Measurements from ENCODE around the gene C1QTNF8.

C1QTNF8 gene

DNA sequence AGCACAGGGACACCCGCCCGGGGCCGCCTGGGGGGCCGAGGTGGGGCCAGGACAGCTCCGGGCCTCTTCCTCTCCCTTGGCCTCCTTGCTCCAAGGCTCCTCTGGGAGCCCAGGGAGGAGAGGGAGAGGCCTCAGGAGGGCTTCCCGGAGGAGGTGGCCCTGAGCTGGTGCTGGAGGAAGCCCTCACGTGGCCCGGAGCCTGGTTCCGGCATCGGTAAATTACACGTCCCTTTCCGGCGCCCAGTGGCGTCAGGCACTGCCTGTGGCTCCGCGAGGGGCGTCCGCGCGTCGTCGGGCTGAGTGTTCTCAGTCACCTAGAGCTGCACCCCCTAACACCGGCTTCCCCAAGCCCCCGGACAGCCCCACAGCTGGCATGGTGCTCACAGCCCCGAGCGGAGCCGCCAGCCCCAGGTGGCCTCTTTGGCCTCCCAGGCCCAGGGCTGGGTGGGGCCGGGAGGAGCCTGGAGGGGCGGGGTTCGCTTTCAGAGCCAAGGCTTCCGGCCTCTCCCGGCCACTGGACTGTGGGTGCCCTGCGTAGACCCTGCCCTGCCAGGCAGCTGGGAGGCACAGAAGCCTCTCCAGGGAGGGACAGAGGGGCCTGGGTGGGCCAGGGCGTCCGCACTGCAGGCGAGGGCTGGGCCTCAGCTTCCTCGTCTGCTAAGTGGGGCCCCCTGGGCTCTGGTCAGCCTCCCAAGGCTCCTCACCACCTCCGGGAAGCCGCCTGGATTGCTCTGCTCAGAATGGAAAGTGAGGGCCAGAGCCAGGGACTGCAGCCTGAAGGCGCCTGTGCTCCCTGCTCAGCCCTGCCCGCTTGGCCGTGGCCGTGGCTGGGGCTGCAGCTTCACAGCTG is 51.4 kb downstream of the C1QTNF8 start:
- no peak overlapping the region for H3K4me3 ChIP-seq (ENCODE audit: low read length)
- TF ChIP-seq, protein P1, sequence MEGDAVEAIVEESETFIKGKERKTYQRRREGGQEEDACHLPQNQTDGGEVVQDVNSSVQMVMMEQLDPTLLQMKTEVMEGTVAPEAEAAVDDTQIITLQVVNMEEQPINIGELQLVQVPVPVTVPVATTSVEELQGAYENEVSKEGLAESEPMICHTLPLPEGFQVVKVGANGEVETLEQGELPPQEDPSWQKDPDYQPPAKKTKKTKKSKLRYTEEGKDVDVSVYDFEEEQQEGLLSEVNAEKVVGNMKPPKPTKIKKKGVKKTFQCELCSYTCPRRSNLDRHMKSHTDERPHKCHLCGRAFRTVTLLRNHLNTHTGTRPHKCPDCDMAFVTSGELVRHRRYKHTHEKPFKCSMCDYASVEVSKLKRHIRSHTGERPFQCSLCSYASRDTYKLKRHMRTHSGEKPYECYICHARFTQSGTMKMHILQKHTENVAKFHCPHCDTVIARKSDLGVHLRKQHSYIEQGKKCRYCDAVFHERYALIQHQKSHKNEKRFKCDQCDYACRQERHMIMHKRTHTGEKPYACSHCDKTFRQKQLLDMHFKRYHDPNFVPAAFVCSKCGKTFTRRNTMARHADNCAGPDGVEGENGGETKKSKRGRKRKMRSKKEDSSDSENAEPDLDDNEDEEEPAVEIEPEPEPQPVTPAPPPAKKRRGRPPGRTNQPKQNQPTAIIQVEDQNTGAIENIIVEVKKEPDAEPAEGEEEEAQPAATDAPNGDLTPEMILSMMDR (conservative IDR thresholded peaks at IDR 0.05; ENCODE audit: low read length): no peak
- no peak for DNase-seq (ENCODE audit: low read depth)

DNA sequence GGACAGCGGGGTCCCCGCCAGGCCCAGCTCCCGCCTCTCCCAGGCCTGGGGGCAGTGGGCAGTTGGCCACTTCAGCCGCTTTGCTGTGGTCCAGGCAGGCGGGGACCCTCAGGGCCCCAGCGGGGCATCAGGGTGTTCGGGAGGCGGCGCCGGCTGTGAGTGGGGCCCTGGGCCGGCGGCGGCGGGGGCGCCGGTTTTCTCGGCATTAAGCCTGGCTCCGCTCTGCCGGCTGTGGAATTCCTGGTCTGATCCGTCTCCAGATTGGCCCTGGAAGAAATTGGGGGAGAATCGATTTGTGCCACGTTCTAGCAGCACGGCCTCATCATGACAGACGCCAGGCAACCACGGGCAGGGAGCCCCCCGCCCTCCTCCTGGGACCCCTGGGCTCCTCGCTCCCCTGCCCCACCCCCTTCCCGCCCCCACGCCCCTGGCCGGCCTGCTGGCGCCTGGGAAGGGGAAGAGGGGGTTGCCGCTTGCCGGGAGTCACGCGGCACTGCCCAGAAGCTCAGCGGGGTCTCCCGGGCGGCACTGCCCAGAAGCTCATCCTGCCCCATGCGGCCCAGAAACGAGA is 52.1 kb downstream of the C1QTNF8 start:
- TF ChIP-seq, protein P1 (conservative IDR thresholded peaks at IDR 0.05; ENCODE audit: low read length): no peak
- H3K4me3 ChIP-seq (ENCODE audit: low read length): no peak overlapping the region

DNA sequence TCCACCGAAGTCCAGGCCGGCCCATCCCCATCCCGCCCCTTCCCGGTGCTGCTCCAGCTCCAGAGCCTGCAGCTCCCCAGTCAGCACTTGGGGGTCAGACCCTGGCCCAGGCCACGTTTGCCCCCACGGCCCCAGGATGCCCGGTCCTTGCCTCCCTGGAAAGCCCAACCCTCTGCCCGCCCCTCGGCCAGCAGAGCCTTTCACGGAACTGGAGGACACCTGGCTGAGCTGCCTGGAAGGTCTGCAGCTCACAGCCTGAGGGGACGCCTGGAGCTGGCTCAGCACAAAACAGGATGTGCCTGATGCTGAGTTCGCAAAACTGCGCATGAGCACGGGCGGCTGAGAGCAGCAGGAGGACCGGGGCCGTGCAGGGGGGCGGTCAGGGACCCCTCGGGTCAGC is 53.2 kb downstream of the C1QTNF8 start:
- TF ChIP-seq, protein P1 (conservative IDR thresholded peaks at IDR 0.05; ENCODE audit: low read length): no peak
- H3K4me3 ChIP-seq (ENCODE audit: low read length): no peak overlapping the region
- DNase-seq (ENCODE audit: low read depth): no peak

More for the DNA sequence above, 52.1 kb downstream of the C1QTNF8 start:
- no peak for DNase-seq (ENCODE audit: low read depth)

DNA sequence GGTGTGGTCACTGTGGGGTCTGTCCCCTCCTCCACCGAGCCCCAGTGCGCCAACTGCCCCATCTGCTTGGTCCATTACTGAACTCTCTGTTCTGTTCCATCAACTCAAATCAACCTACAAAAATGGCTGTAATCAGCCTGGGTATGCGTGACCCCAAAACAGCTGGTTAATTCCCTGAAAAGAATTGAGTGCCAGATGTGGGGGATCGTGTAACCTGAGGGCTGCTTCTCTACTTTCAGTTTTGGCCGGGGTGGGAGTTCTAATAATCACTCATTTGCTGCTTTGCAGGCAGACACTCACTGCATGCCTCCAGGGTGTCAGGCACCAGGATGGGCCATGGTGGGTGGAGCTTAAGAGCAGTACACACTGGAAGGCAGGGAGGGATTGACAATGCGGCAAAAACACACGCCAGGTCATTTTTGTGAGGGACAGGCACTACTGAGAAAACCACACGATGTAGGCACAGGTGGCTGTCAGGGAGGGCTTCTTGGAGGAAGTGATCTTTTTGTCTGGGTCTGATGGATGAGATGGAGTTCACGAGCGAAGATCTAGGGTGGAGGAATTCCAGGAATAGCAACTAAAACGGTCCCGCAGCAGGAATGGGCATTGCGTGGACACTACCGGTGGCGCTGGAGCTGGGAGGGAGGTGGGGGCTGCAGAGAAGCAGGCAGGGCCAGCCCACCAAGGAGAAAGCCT is 53.8 kb downstream of the C1QTNF8 start:
- H3K4me3 ChIP-seq (ENCODE audit: low read length): no peak overlapping the region
- no peak for DNase-seq (ENCODE audit: low read depth)
- TF ChIP-seq, protein P1 (conservative IDR thresholded peaks at IDR 0.05; ENCODE audit: low read length): no peak

DNA sequence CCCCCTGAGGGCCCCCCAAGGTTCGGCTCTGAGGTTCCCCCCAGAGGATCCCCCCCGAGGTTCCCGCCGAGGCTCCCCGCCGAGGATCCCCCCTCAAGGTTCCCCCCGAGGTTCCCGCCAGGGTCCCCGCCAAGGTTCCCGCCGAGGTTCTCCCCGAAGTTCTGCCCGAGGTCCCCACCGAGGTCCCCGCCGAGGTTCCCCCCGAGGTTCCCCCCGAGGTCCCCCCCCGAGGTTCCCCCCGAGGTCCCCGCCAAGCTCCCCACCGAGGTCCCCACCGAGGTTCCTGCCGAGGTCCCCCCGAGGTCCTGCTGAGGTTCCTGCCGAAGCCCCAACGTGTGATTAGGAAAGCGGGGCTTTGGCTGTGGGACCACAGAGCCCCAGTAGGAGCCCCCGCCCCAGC is 55.7 kb downstream of the C1QTNF8 start:
- TF ChIP-seq, protein P1 (conservative IDR thresholded peaks at IDR 0.05; ENCODE audit: low read length): no peak
- DNase-seq (ENCODE audit: low read depth): no peak

DNA sequence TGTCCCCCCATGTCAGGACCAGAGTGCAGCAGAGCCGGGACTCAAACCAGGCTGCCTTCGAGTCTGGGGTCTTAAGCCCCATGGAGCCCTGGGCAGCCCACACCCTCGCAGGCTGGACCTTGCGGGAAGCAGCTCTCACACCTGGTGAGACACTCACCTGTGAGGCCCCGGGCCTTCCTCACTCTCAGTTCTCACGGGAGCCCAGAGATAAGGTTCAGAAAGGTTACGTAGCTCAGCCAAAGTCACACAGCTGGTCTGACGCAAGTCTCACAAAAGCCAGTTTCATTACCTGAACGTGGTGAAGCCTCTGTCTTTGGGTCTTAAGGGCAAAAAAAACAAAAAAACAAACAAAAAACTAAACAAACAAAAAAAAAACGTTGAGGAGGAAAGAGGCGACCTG is 56.3 kb downstream of the C1QTNF8 start:
- TF ChIP-seq, protein P1 (conservative IDR thresholded peaks at IDR 0.05; ENCODE audit: low read length): no peak

More for the DNA sequence above, 55.7 kb downstream of the C1QTNF8 start:
- no peak overlapping the region for H3K4me3 ChIP-seq (ENCODE audit: low read length)

More for the DNA sequence above, 56.3 kb downstream of the C1QTNF8 start:
- DNase-seq (ENCODE audit: low read depth): no peak
- H3K4me3 ChIP-seq (ENCODE audit: low read length): no peak overlapping the region
